ENCODE results near the gene SHKBP1. TPM values are rescaled to one million over a fixed set of nuclear protein-coding genes. Genes with fewer than 3 reads are reported as not detected.

Gene SHKBP1
- total and polyA plus RNA-seq, 2 of the 8 experiments (the other 6 are each of a cell fraction or from before 2014, with no cell fraction given) = 74.6 to 98.8 TPM

- no peak overlapping the region for H3K4ac ChIP-seq (replicated peaks; ENCODE audit: insufficient read length, low read depth, low read length)
- no peak overlapping the region for H3K23ac ChIP-seq (ENCODE audit: insufficient read length)
- WGBS, 2 experiments (ENCODE audit: extremely low coverage in 1 of 2, insufficient coverage in 1 of 2, insufficient read length in 1 of 2, insufficient replicate concordance in 2 of 2, low coverage in 1 of 2, low lambda C conversion rate in 2 of 2, missing lambda C conversion rate in 1 of 2) = 90% methylated on average over 6 of the region's 6 CpGs; no CpG with 5 or more reads in 1 of the 2 experiments
- no peak overlapping the region for H3K18ac ChIP-seq (ENCODE audit: extremely low read depth, low read length)
- no peak overlapping the region for H2BK20ac ChIP-seq (ENCODE audit: low read length)
- no peak overlapping the region for H3K4me2 ChIP-seq (ENCODE audit: insufficient read depth in 1 of 2, low read depth in 2 of 2, low read length in 2 of 2)
- no peaks in the 10 kb centered on the region; a peak in 3 of 7 replicates for H3K27me3 ChIP-seq (replicated peaks in 1 of 4; ENCODE audit: control insufficient read depth in 3 of 4, extremely low read depth in 1 of 4, insufficient read depth in 3 of 4, low read length in 3 of 4)
- H2BK5ac ChIP-seq (ENCODE audit: low read depth, low read length) = no peak overlapping the region
- H2BK120ac ChIP-seq (replicated peaks; ENCODE audit: low read depth, low read length) = no peak overlapping the region
- H2AK5ac ChIP-seq (ENCODE audit: low read depth, low read length) = no peak overlapping the region
- no peak overlapping the region for H3K56ac ChIP-seq (replicated peaks; ENCODE audit: insufficient read length, low read depth, low read length)
- no peak for FAIRE-seq
- H3K36me3 ChIP-seq (ENCODE audit: control insufficient read depth in 2 of 4, insufficient read depth in 4 of 4, low read length in 3 of 4) = no peaks in the 10 kb centered on the region
- no peaks in the 10 kb centered on the region for H3K23me2 ChIP-seq (ENCODE audit: low read depth, low read length)
- peaks cover 0 to 3% of the 10 kb centered on the region in 2 experiments; a peak in 2 of 4 replicates for H3K9me3 ChIP-seq (ENCODE audit: insufficient read depth in 2 of 2, low read depth in 1 of 2, low read length in 1 of 2)
- H4K8ac ChIP-seq (ENCODE audit: extremely low read depth, insufficient read depth, low read length) = no peak overlapping the region
- H3K14ac ChIP-seq (ENCODE audit: insufficient read length) = no peak overlapping the region
- H2BK12ac ChIP-seq (ENCODE audit: low read depth, low read length) = no peak overlapping the region
- ChIA-PET POLR2A (ENCODE audit: partially characterized antibody) (interaction anchor here (0.6 kb wide), 1 partner anchor 39 kb away, joined by 3 read pairs; no protein-coding TSS in a partner anchor), CTCF (ENCODE audit: partially characterized antibody) (interaction anchor here (0.7 to 9.7 kb wide), 4 partner anchors 9 to 177 kb away, joined by 3 to 95 read pairs (median 8); no protein-coding TSS in a partner anchor)
- no peaks in the 10 kb centered on the region for H3K79me2 ChIP-seq (ENCODE audit: control insufficient read depth in 1 of 2, insufficient read depth in 2 of 2, low read length in 2 of 2)
- H3K9ac ChIP-seq (replicated peaks in 1 of 4; ENCODE audit: extremely low read depth in 1 of 4, low read depth in 3 of 4, low read length in 3 of 4) = no peak overlapping the region
- no peaks in the 10 kb centered on the region for H3K79me1 ChIP-seq (ENCODE audit: low read depth, low read length)
- no peaks in the 10 kb centered on the region for H4K20me1 ChIP-seq (replicated peaks in 1 of 2; ENCODE audit: control insufficient read depth in 1 of 2, insufficient read depth in 2 of 2, low read length in 2 of 2)
- H2AFZ ChIP-seq (ENCODE audit: low read length) = no peak overlapping the region
- no peak overlapping the region for H4K5ac ChIP-seq (ENCODE audit: insufficient read length, low read depth, low read length)
- no peak for DNase-seq (ENCODE audit: low read depth in 1 of 2, low spot score in 2 of 2)
- no peak overlapping the region for H3K27ac ChIP-seq (ENCODE audit: low read depth, low read length)
- H3K4me3 ChIP-seq (ENCODE audit: extremely low read depth in 1 of 4, insufficient read depth in 2 of 4, low read depth in 3 of 4, low read length in 4 of 4) = no peak overlapping the region
- H2BK15ac ChIP-seq (ENCODE audit: low read length) = no peak overlapping the region
- no peaks in the 10 kb centered on the region for H3K4me1 ChIP-seq (replicated peaks in 1 of 4; ENCODE audit: control insufficient read depth in 3 of 4, insufficient read depth in 4 of 4, low read length in 3 of 4)
- no peak overlapping the region for H4K91ac ChIP-seq (replicated peaks; ENCODE audit: insufficient read length, low read length)
- TF ChIP-seq USF2 (IDR thresholded peaks at IDR 0.05; ENCODE audit: low read length) (no peak), RAD21 (IDR thresholded peaks at IDR 0.05 in 1 of 2, conservative IDR thresholded peaks at IDR 0.05 in 1 of 2; ENCODE audit: low read depth in 2 of 2, low read length in 2 of 2) (no peak), KDM4A (IDR thresholded peaks at IDR 0.05; ENCODE audit: low read depth, low read length, severe bottlenecking) (no peak), YY1 (IDR thresholded peaks at IDR 0.05; ENCODE audit: low read depth, low read length) (no peak), RXRA (IDR thresholded peaks at IDR 0.05; ENCODE audit: insufficient read depth, low read depth, low read length) (no peak), TCF12 (IDR thresholded peaks at IDR 0.05; ENCODE audit: low read depth, low read length) (no peak), ZNF274 (IDR thresholded peaks at IDR 0.05; ENCODE audit: borderline replicate concordance, extremely low read depth, low read length) (no peak), HDAC6 (IDR thresholded peaks at IDR 0.05; ENCODE audit: low read depth, low read length) (no peak), POLR2A (IDR thresholded peaks at IDR 0.05; ENCODE audit: control extremely low read depth in 1 of 2, low read depth in 2 of 2, low read length in 2 of 2) (no peak), SIX5 (IDR thresholded peaks at IDR 0.05; ENCODE audit: low read depth, low read length) (no peak), ASH2L (IDR thresholded peaks at IDR 0.05; ENCODE audit: low read length) (no peak), ATF3 (IDR thresholded peaks at IDR 0.05; ENCODE audit: insufficient read depth, low read depth, low read length) (no peak)
Measured at GRCh38 chr19:40543029-40543597, 33.6 kb upstream of the SHKBP1 start.
